GM18868 (cell line): ENCODE results near the gene PDZK1IP1.
"Not testable (repeated sequence)": the region's sequence is repeated elsewhere in the genome, so short reads cannot be mapped to it uniquely, and the experiment has no call there.

Source experiments
- ATAC-seq: cut with Tn5 transposase; IDR thresholded peaks from one replicate; pipeline ENCODE4 v1.9.1; 2021; ENCODE audit warnings: mild to moderate bottlenecking, moderate library complexity; ENCODE audit not compliant: unreplicated experiment

The PDZK1IP1 gene

GRCh38 chr1:47198214-47198613 lies 8.4 kb upstream of the PDZK1IP1 start:
- ATAC-seq = no peak

DNA sequence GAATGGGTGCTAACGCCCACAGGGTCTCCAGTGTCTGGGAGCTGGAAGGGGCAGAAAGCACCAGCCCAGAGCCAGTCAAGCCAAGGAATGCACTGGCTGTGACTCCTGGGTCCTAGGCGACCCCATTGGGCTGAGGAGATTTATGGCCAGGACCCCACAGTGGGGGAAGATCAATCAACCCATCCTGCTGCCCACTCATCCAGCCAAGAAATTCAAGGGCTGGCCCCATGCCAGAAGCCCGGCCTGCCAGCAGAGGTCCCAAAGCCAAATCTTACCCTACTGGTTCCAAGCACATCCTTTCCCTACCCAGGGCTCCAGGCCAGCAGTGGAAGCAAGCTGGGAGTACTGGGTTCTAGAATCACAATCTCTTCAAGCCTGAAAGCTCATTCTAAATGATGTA lies 6.8 kb upstream of the PDZK1IP1 start:
- no peak for ATAC-seq

DNA sequence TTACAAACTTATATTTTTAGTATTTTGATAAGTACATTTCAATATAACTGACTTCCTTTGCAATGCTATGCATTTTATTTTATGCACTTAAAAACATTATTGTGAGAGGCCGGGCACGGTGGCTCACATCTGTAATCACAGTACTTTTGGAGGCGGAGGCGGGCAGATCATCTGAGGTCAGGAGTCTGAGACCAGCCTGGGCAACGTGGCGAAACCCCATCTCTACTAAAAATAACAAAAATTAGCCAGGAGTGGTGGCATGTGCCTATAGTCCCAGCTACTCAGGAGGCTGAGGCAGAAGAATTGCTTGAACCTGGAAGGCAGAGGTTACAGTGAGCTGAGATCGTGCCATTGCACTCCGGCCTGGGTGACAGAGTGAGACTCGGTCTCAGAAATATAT lies 6.1 kb upstream of the PDZK1IP1 start:
- not testable (repeated sequence) for ATAC-seq

DNA sequence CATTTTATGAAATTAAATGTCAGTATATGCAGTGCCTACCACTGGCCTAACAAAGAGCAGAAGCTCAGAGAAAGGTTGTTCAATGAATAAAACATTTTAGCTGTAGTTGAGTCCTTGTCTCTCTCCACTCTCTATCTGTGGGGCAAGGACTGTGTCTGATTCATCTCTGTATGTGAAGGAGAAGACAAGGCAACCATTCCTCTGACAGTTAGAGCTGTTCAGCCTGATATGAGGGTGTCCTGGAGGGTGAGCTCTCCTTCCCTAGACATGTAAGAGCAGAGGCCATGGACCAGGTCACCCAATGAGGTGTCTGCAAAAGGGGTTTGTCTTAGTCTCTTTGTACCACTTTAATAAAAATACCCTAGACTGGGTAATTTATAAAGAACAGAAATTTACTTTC lies 4.5 kb upstream of the PDZK1IP1 start:
- ATAC-seq = no peak

- ATAC-seq = not testable (repeated sequence)
Measured at GRCh38 chr1:47193496-47193895, 3.7 kb upstream of the PDZK1IP1 start.

DNA sequence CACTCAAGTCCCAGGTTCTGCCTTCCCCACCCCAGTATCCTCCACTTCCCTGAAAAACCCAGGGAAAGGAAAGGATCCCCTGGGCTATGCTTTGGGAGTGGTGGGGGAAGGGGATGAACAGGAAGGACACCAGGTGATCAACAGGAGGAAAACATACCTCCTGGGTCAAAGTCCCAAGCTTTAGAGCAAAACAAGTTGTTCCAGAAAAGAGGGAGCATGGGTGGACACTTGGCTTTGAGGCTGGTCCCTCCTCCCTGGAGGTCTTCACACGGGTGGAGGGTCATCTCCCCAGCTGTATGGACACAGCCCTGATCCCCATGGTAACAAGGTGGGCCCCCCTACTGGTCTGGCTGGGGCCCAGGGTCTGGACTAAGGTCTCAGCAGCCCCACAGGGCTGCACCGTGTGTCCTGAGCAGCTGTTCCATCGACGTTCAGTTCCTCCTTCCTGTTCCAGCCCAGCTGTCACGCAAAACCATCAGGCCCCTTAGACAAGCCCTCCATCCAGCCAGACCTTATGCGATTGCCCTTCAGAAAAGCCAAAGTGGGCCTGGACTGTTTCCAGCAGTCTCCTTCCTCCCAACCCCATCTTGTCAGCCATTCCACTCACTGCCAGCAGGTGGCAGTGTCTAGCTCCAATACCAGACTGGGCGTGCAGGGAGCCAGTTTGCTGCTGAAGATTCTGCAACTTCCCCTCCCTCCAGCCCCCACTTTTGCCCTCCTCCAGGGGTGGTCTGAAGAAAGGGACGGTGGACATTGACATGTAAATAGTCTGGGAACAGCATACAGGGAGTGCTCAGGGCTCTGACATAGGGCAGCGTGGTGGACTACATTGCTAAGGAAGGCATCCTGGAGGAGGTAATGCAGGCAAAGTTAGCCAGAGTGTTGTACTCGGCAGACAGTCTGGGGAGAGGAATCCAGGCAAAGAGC lies 2.9 kb upstream of the PDZK1IP1 start:
- ATAC-seq = peak; percentile 80

DNA sequence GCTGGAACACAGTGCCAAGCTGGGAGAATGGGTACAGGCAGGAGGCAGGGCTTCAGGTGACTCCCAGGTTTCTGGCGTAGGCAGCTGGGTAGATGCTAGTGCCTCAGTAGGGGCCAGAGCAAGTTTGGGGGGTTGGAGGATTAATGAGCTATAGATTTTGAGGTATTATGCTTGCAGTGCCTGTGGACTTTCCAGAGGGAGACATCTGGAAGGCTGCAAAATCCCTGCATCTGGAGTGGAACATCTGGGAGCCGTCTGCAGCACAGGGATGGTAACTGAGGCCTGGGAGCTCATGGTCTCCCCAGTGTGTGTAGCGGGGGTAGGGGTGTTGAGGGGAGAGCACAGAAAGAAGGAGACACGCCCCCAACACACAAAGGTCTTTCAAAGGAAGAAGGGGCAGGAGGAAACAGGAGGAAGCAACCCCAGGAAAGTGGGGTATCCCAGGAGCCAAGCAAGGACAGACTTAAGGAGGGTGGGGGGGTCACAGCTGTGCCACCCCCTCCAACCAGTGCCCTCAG lies 2.2 kb upstream of the PDZK1IP1 start:
- ATAC-seq = no peak

DNA sequence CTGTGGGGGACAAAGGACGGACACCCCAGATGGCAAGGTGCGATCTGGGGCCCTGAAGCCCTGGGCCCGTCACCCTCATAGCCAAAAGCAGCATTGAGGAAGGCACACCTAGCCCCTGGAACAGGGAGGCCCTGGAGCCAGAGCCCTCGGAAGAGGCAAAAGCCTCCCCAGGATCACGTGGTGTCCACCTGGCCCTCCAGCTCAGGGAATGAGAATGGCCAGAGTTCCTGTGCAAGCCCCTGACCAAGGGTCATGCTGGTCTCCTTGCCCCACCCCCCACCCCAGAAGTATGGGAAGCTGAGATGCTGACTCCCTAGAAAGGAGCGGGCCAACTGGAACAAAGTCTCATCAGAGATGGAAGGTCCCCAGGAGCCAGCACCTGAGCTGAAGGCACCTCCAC lies 1.0 kb upstream of the PDZK1IP1 start:
- no peak for ATAC-seq

DNA sequence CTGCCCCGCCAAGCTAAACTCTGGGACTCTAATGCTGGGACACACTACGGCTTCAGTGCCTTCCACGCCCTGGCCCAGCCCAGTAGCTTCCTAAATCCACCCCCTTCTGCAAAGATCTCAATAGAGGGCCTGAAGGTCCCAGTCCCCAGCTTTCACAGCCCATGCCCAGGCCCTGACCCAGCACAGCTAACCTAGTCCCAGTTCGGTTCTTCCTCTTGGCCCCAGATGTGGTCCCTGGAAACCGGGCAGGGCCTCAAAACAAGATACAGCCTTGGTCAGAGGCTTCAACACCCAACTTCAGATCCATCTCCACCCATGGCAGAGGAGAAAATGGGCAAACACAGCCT lies 646 bp upstream of the PDZK1IP1 start:
- no peak for ATAC-seq

GRCh38 chr1:47188791-47189785 lies 748 bp downstream of the PDZK1IP1 start:
- ATAC-seq = no peak

- ATAC-seq = no peak
Measured at GRCh38 chr1:47187926-47188250, 1.9 kb downstream of the PDZK1IP1 start.

DNA sequence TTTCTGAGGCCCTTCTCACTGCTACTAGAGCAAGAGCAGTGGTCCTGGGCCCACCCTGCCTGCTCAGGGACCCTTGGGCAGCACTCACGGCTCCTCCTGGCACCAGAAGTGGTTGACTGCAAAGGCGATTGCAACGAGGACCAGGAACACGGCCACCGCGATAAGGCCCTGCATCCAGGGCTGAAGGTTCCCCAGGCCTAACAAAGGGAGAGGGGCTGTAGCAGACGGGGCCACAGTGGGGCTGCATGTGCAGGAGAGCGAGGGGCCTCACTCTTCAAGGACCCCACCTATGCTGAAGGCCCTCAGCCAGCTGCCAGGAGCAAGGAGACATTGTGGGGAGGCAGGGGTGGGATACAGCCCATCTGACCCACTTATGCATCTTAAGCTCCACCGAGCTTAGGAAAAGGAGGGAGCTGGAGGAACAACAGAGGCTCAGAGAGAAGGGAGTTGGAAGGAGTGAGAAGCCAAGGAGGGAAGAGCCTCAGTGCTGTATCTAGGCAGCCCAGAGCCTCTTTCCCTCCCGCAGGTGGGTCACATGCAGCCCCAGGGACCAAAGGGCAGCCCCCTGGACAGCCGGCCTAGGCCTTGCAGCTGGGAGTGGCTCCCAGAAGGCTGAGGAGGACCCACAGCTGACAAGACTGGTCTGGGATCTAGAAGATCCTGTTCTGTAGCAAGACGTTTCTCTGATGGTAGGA lies 2.5 kb downstream of the PDZK1IP1 start:
- no peak for ATAC-seq

GRCh38 chr1:47186267-47187185 lies 3.3 kb downstream of the PDZK1IP1 start:
- no peak for ATAC-seq

GRCh38 chr1:47184822-47185677 lies 4.8 kb downstream of the PDZK1IP1 start:
- ATAC-seq = no peak

- ATAC-seq = no peak
Measured at GRCh38 chr1:47184090-47184821, 5.6 kb downstream of the PDZK1IP1 start.

GRCh38 chr1:47183308-47184089 lies 6.3 kb downstream of the PDZK1IP1 start:
- ATAC-seq = no peak

DNA sequence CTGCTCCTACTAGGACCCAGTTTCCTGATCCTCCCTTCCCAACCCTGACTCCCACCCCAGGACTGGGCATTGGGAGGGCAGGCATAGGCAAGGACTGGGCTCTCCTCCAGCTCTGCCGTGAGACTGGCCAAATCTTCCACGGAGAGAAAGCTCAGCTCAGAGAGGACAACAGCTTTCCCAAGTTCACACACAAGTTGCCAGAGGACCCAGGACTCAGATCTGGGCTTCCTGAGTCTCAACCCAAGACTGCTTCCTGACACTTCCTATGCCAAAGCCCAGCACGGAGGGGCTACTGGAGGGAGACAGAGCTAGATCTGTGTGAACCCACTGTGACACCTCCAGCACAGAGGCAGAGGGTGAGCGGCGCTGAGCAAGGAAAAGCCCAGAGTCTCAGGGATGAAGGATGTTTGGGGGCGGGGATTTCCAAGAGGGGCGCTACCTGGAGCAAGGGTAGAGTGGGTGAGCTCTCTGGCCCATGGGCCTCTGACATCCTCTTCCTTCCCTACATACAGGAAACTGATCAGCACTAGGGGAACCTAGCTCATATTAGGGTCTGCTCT lies 7.1 kb downstream of the PDZK1IP1 start:
- no peak for ATAC-seq
